Endometrium (tissue), 2 donors: ENCODE data around the gene ADGRB3.
A peak's percentile ranks its signal among the peaks of the same experiment; 100 is the strongest.
"Not testable (repeated sequence)": the region's sequence is repeated elsewhere in the genome, so short reads cannot be mapped to it uniquely, and the experiment has no call there.

Experiments used
- FAIRE-seq: peaks from 2 replicates; lab custom pipeline; 2012; peaks lifted over from hg19 to GRCh38; lab: Jason Lieb, UNC
- donor health status: control.
- donor health status: control.

Gene ADGRB3

GRCh38 chr6:68958327-68958726 lies 323.2 kb downstream of the ADGRB3 start:
- FAIRE-seq, result peak; percentile 79

GRCh38 chr6:68967549-68968300 lies 332.6 kb downstream of the ADGRB3 start:
- no peak for FAIRE-seq

- FAIRE-seq, result no peak
These were observed 333.2 kb downstream of the ADGRB3 start for GRCh38 chr6:68968301-68968649.

GRCh38 chr6:68973066-68973465 lies 338.0 kb downstream of the ADGRB3 start:
- FAIRE-seq, result no peak

- no peak for FAIRE-seq
These were observed 340.0 kb downstream of the ADGRB3 start for GRCh38 chr6:68975064-68975463.

DNA sequence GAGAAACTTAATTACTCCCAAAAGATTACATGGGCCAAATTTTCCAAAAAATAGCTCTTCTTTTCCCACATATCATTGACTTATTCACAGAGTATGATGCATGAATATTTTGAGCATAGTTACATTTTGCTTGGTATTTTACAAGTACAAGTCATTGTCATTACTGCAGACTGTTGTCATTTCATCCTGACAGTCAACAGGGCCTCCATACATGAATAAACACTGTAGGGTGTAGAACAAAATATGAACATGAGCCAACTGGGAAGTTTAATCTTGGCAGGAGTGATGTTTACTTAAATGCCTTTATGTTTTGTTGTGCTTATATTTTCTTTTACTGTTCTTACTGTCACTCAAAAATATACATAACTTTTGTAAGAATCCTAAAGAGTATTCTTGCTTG lies 340.7 kb downstream of the ADGRB3 start:
- FAIRE-seq, result no peak

DNA sequence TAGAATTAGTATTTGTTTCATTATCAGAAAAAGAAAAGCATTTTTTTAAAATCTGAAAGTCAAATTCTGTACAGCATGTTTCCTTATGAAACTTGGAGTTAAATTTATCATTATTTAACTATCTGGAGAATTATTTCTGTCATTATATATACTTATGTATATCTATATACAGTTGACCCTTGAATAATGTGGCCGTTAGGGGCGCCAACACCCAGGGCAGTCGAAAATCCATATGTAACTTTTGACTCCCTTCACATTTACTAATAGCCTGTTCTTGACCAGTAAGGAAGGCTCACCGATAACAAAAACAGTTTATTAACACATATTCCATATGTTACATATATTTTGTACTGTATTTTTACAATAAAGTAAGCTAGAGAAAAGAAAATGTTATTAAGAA lies 341.2 kb downstream of the ADGRB3 start:
- no peak for FAIRE-seq

DNA sequence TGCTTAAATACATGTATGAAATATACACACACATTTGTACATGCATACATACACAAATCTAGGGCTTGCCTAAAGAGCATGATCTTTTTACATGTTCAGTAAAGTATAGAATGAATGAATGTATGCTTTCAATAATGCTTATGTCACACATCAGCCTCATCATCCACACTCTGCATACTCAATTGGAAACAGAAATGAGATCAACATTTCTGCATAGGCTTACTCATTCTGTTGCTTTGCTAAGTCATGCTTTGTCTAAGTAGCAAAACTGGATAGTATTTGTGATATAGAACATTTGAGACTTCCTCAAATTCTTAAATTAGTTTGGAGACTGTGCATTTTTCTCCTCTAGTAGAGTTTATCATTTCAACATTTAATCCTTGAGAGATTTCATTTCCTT lies 343.3 kb downstream of the ADGRB3 start:
- FAIRE-seq, result no peak

DNA sequence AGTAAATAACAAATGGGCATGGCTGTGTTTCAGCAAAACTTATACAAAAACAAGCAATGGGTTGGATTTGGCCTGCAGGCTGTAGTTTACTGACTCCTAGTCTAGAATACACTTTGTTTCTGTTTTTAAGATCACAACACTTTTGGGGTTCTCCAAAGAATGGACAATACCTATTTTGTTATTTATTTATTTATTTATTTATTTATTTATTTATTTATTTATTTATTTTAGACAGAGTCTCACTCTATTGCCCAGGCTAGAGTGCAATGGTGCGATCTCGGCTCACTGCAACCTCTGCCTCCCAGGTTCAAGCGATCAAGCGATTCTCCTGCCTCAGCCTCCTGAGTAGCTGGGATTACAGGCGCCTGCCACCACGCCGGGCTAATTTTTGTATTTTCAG lies 346.6 kb downstream of the ADGRB3 start:
- not testable (repeated sequence) for FAIRE-seq

- FAIRE-seq, result no peak
These were observed 353.6 kb downstream of the ADGRB3 start for GRCh38 chr6:68988698-68989097.

DNA sequence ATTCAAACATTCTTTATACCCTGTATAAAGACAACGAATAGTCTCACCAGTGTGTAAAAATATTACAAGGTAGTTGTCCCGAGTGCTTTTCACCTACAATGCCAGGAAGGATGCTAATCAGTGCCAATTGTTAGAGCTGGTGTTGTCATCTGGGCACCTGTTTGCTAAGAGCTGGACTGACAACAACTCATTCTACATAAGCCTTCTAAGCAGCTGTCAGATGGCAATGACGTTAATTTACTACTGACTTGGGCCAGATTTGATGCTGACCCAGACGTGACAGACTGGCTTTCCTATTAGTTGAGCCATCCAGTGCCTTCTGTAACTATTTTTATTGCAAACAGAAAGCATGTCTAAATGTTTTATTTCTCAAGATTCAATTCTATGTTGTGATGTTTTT lies 355.2 kb downstream of the ADGRB3 start:
- no peak for FAIRE-seq

GRCh38 chr6:68993911-68994310 lies 358.8 kb downstream of the ADGRB3 start:
- FAIRE-seq, result no peak

GRCh38 chr6:68994521-68994920 lies 359.4 kb downstream of the ADGRB3 start:
- FAIRE-seq, result peak; percentile 97

GRCh38 chr6:69005199-69005598 lies 370.1 kb downstream of the ADGRB3 start:
- no peak for FAIRE-seq

DNA sequence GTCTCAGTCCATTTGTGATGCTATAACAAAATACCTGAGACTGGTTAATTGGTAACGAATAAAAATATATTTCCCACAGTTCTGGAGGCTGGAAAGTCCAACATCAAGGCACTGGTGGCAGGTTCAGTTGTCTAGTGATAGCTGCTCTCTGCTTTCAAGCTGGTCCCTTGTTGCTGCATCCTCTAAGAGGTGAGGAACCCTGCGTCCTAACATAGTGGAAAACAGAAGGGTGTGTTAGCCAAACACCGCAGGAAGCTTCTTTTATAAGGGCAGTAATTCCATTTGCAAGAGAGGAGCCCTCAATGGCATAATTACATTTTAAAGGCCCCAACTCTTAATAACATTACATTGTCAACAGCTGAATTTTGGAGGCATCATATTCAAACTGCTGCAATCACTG lies 372.7 kb downstream of the ADGRB3 start:
- no peak for FAIRE-seq

- FAIRE-seq, result no peak
These were observed 377.1 kb downstream of the ADGRB3 start for GRCh38 chr6:69012211-69012610.

GRCh38 chr6:69012876-69013275 lies 377.8 kb downstream of the ADGRB3 start:
- FAIRE-seq, result no peak

GRCh38 chr6:69018906-69019305 lies 383.8 kb downstream of the ADGRB3 start:
- no peak for FAIRE-seq

DNA sequence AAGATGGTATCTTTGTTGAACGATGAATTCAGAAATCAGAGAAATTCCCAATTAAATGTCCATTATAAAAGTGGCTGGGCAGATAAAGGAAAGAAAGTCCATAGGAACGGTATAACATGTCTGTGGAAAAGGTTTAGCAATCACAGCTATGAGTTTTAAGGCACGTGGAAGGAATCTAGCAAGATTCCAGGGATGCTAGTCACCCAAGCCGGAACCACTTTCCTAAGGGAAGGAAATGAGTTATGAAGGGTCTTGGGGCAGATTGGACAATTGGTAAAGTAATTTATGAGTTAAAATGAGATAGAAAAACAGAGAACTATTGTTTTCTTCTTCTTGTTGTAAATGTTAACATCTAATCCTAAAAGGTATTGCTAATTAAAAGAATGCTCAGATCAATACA lies 384.8 kb downstream of the ADGRB3 start:
- FAIRE-seq, result no peak

DNA sequence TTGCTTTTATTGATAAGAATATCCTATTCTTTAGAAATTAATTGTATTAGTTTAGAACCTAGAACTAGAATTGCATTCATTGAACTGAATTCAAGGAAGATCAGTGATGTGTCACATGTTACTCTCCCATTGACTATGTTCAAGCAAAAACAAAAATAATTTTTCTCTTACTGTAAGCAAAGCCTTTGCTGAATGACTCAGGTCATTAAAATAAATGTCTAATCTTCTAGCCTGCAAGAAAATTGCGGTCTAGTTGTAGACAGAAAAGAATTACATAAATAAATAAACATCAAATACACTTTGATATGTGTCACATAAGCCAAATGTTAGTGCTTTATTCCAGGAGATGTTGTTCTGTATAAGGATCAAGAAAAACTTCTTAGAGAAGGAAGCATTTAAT lies 387.9 kb downstream of the ADGRB3 start:
- no peak for FAIRE-seq

GRCh38 chr6:69026243-69026642 lies 391.2 kb downstream of the ADGRB3 start:
- no peak for FAIRE-seq

GRCh38 chr6:69026715-69027114 lies 391.6 kb downstream of the ADGRB3 start:
- FAIRE-seq, result no peak

DNA sequence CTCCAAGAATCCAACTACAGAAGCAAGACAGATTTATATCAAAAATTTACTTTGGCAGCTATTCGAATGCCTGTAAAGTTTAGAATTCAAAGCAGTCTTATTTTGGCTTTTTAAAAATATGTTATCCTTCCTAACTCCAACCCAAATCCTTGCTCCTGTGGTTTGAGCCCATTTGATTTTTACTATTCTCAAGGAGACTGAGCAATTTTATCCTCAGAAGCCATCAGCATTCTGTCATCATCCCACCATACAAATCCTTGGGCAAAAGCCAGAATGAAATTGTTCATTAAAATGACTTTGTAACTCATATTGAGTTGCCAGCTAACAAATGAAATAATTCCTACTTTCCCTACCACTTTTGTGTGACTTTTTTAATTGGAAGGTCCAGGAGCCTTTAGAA lies 392.8 kb downstream of the ADGRB3 start:
- no peak for FAIRE-seq

DNA sequence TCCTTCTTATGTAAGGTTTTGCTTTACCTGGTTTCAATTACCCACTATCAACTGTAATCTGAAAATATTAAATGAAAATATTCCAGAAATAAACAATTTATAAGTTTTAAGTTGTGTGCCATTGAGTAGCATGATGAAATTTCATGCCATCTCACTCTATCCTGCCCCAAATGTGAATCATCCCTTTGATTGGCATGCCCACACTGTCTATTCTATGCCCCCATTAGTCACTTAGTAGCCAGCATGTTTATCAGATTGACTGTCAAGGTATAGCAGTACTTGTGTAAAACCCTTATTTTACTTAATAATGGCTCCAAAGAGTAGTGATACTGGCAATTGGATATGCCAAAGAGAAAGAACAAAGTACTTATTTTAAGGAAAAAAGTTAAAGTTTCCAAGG lies 403.8 kb downstream of the ADGRB3 start:
- FAIRE-seq, result no peak

GRCh38 chr6:69042297-69042696 lies 407.2 kb downstream of the ADGRB3 start:
- FAIRE-seq, result no peak
